ENCODE results near the gene VAV3.
"Not testable (repeated sequence)": the region's sequence is repeated elsewhere in the genome, so short reads cannot be mapped to it uniquely, and the experiment has no call there.

The VAV3 gene

GRCh38 chr1:107965110-107965991 is at the start of gene VAV3:
Gene VAV3 (minus strand): TSS chr1:107965180. CDS start chr1:107964869, 311 bp downstream.
- peak; percentile 34 for DNase-seq

- no peak for DNase-seq
Observed at GRCh38 chr1:108012553-108012952, 47.6 kb upstream of the VAV3 start.

GRCh38 chr1:108011295-108011694 is 46.3 kb upstream of the VAV3 start:
- DNase-seq: no peak

- DNase-seq: no peak
Observed at GRCh38 chr1:108010581-108010980, 45.6 kb upstream of the VAV3 start.

GRCh38 chr1:108009603-108010195 is 44.7 kb upstream of the VAV3 start:
- DNase-seq: no peak

- no peak for DNase-seq
Observed at GRCh38 chr1:108007531-108007930, 42.6 kb upstream of the VAV3 start.

GRCh38 chr1:108007070-108007469 is 42.1 kb upstream of the VAV3 start:
- DNase-seq: no peak

GRCh38 chr1:108004919-108005318 is 39.9 kb upstream of the VAV3 start:
- not testable (repeated sequence) for DNase-seq

- peak; percentile 39 for DNase-seq
Observed at GRCh38 chr1:108000620-108001111, 35.7 kb upstream of the VAV3 start.

GRCh38 chr1:108000184-108000583 is 35.2 kb upstream of the VAV3 start:
- DNase-seq: no peak

GRCh38 chr1:107997866-107998265 is 32.9 kb upstream of the VAV3 start:
- no peak for DNase-seq

- no peak for DNase-seq
Observed at GRCh38 chr1:107993920-107994319, 28.9 kb upstream of the VAV3 start.

- DNase-seq: no peak
Observed at GRCh38 chr1:107992347-107992746, 27.4 kb upstream of the VAV3 start.

- DNase-seq: no peak
Observed at GRCh38 chr1:107991371-107992066, 26.5 kb upstream of the VAV3 start.

- DNase-seq: no peak
Observed at GRCh38 chr1:107990606-107991005, 25.6 kb upstream of the VAV3 start.

GRCh38 chr1:107981277-107981676 is 16.3 kb upstream of the VAV3 start:
- no peak for DNase-seq

- no peak for DNase-seq
Observed at GRCh38 chr1:107979926-107980325, 14.9 kb upstream of the VAV3 start.

GRCh38 chr1:107979088-107979487 is 14.1 kb upstream of the VAV3 start:
- DNase-seq: no peak

GRCh38 chr1:107976836-107977235 is 11.9 kb upstream of the VAV3 start:
- no peak for DNase-seq

GRCh38 chr1:107976431-107976830 is 11.5 kb upstream of the VAV3 start:
- DNase-seq: no peak

GRCh38 chr1:107975851-107976250 is 10.9 kb upstream of the VAV3 start:
- DNase-seq: no peak

GRCh38 chr1:107974090-107974489 is 9.1 kb upstream of the VAV3 start:
- no peak for DNase-seq

GRCh38 chr1:107972391-107973180 is 7.6 kb upstream of the VAV3 start:
- DNase-seq: no peak
